G401 (cell line): ENCODE measurements around the gene RND3. TPM values are rescaled to one million over a fixed set of nuclear protein-coding genes. Genes with fewer than 3 reads are reported as not detected.

Experiments used
- DNase-seq: peaks from one replicate; pipeline ENCODE4 v3.0.0-alpha.2; 2015; ENCODE audit warnings: low spot score
- in situ Hi-C: cut with HindIII; loops from 2 replicates; pipeline ENCODE4 v1.10.0; 2016; ENCODE audit warnings: low sequenced_read_pairs, mixed read lengths
- total RNA-seq: library from RNA; depleted of rRNA; stranded (reverse); fragments of >200 nt; shearing (Covaris generic); gene quantifications from 2 replicates; pipeline ENCODE4 v1.2.3, GENCODE V29; 2014

RND3 gene
- total RNA-seq, 1 experiment from 2014 or later, result 277 TPM

DNA sequence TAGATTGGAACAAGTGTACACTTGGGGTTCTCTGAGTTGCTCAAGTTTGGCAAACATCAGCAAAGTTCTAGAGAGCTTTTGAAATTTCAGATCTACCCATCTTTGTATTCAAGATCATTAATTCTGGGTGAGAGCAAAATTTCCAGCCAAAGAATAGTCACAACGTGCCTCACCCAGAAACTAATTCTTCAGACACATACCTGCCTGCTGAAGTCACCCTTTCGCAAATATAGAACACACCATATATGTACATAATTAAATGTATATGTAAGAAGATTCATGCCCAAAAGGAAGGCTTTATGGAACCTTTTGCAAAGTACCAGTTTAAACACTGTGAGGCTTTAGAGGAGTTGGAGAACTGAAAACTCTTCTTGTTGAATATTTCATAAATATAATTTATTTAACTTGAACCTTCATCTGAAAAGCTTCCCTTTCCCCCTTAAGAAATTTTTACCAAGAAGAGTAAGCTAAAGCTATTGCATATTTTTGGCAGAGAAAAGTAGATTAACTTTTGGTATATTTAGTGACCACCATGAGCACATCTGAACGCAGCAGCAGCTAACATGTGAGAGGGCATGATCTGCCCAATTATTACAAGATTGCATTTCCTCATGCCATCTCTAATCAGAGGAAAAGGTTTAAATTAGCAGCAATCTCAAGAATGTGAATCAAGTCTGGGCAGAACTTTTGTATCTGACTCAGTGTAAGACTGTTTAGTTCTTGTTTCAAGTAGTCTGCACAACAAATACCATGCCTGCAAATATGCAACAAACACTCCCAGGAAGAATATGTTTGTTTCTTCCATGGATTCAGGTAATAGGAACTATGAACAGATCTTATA is 8.2 kb downstream of the RND3 start:
- no peak for DNase-seq
- in situ Hi-C loops, result no loop called here

DNA sequence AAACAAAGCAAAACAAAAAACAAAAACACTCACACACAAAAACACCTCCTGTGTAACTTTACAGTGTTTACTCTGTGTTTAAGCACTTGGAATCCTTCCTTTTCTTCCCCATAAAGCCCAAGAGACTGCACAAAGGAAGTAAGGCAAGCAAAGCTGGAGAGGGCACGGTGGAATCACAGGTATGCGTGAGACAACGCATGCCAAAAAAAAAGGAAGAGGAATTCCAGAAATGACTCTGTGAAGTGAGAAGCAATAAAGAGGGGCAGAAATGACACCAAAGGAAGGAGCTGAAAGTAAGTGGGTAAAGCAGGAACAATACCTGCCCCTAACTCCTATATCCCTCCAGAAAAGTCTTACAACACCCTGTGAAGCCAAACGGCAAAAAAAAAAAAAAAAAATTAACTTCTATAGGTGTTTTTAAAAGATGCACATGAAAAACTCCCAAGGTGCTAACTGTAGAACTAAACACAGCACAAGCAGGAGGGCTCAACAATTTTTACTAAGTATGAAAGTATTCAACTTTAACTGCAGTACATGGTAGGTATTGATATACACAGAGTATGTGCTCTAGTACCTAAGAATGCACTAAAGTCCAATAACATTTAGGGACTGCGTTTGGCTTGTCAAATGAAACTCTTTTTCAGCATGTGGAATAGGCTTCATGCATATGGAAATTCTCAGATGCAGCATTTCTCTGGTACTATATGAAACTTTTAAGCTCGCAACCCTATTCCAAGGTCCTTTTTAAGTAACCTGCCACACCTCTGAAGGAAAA is 9.1 kb downstream of the RND3 start:
- in situ Hi-C loops, result no loop called here
- no peak for DNase-seq

DNA sequence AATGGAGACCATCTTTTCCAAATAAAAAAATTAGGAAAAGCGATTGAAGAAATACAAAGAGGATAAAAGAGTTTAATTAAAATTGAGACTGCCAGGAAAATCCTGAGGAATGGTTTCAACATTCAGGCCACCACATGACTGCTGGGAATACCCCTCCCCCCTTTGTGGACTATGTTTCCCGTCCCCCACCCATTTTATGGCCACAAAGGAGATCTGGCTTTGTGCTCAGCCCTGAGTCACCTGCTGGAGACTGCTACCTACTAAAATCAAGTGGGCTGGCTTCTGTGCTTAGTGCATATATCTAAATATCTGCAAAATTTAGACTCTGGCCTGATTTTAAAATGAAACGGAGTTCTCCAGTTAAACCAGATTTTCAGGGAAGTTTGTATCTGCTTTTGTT is 10.1 kb downstream of the RND3 start:
- in situ Hi-C loops, result no loop called here
- DNase-seq, result no peak

DNA sequence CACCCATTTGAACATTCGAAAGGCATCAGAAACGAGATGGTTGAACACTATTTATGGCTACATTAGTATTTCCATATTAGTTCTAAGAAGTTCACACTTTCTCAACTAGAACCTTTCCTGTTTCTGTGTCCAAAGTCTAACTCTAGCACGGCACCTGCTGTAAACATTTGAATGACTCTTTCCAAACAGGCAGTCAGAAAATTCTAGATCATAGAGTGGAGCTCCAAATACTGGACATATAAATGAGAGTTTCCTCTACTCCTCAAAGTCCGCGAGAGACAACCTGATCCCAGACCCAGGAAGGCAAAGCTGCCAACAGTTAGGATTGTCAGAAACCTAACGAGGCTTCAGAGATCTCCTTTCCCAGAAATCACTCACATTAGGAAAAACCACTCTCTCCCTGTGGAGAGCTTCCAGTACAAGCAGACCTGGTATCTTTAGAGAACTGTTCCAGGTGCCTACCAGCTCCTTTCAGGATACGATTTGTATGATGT is 10.6 kb downstream of the RND3 start:
- in situ Hi-C loops, result no loop called here
- no peak for DNase-seq

DNA sequence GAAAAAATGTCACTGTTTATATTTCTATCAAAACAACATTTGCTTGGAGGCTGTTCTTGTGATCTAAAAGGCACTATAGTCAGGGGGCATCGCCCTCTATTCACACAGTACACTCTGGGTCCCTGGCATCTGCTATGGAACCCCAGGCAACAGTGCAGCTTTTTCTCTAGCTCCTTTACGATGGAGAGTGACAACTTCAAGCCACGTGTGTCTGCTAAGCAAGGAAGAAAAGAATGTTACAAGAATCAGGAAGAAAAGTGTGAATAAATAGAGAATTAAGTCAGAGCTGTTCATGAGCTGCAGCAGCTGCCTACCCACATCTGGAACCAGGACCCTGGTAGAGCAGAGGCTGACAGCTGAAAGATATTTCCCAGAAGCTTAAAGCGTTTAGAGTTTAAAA is 11.2 kb downstream of the RND3 start:
- in situ Hi-C loops, result no loop called here
- DNase-seq, result no peak

DNA sequence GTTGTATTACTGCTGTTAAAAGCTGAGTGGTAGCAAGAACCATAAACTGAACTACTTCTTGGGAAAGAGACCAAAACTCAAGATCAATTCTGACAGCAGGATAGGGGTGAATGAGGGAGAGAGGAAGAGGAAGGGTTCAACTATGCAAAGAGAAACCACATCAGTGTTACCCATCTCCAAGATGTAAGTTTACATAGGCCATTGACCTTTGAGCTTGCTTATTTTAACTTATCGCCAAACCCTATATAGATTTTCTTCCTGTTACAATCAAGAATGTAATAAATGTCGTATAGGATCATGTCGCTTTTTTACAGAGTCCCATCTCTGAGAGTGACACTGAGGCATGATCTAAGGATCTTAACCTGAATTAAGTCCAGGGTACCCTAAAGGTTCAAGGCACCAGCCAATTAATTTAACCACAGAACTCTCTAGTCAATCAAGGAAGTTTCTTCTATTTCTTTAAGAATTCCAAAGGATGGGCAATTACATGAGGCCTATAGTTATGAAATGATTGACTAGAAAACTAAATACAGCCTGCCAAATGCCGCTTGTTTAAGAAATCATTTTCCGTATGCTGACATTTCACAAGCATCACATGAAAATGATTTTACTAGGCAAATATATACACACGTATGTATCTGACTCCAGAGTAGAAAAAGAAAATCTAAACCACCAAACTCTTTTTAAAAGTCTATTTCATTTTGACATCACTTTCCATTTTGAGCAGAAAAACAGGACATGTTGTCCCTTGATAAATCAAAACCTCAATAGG is 11.8 kb downstream of the RND3 start:
- in situ Hi-C loops, result no loop called here
- DNase-seq, result no peak

DNA sequence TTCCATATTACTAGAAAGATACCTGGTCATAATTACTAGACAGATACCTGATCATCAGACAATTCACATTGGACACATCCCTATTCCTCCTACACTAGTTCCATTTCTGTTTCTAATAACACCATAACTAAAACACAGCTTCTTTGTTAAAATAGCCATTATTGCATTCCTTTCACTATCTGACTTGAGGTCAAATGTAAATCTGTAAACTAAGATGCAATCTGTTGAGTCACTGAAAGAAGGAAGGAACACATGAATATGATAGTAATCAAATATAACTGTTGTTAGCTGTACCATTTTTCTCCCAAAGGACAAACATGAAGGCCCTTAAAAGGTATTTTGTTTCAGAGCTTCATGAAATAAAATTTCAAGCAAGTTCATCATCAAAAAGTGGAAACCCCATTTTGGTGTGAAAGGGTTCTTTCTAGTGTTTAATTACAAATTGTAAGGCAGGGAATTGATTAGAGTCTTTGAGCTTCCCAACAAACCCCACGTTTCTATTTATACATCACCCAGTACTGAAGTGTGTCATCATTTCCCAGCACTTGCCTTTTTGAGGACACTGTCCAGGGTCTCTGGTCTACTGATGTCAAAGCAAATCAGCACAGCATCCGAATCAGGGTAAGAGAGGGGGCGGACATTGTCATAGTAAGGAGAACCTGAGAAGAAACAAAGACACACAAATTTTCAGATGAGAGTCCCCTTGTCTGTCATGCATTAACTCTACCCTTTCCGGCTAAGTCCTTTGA is 13.0 kb downstream of the RND3 start:
- no peak for DNase-seq
- in situ Hi-C loops, result no loop called here

DNA sequence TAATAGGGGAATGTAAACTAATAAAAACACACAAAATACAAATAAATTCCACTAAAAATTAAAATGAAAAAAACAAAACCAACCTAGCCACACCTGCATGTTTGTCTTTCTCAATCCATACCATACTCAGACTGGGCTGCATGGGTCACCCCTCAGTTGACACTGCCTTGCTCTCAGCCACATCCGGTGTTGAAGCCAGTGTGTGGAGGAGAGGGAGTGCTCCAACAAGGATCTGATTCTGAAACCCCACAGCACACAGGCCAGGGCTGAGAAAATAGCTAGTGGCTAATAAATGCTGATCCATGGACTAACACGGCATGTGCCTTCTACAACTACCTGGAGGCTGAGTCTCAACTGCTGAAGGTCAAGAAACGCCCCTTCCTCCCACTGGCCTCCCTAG is 13.7 kb downstream of the RND3 start:
- no peak for DNase-seq
- in situ Hi-C loops, result no loop called here

DNA sequence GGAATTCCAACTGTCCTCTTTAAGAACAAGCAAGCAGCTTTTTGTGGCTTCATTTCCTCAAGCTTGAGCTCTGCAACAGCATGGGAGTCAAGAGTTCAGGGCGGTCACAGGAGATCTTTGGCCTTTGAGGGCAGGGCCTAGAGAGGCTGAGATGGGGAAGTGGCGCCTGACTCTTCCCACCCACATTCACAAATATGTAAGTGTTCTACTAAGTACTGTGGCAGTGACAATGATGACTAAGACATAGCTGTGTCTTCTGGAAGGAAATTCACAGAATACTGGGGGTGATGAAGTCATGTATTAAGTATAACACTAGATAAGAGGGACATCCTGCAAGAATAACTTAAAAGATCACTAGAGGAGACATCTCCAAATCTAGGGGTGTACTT is 15.0 kb downstream of the RND3 start:
- in situ Hi-C loops, result no loop called here
- DNase-seq, result no peak

DNA sequence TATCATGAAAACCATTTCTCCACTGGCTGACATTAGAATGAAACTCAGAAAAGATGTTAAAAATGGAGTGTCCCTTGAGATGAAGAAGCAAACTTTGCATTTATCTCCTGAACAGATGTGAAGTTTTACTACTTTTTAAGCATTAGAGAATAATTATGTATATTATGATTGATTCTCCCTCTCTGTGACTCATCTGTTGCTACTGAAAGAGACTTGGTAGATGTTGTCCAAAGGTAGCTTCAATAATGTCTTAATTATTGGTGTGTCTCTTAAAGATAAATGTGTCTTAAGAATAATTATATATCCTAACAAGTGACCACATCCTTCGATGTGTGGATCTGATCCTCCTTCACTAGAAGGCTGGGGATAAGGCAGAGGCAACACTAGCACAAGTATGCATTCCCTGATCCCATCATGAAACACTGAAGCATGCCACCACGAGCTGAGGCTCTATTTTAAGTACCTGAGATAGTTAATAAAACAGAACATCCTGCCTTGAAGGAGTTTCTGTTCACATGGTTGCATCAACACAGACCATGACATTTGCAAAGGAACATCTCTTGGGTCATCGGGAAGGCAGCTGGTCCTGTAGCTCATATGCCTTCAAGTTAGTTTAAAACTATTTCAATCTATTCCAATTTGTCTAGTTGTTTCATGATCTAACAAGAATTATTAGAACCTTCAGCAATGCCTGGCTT is 15.5 kb downstream of the RND3 start:
- in situ Hi-C loops, result no loop called here
- no peak for DNase-seq

DNA sequence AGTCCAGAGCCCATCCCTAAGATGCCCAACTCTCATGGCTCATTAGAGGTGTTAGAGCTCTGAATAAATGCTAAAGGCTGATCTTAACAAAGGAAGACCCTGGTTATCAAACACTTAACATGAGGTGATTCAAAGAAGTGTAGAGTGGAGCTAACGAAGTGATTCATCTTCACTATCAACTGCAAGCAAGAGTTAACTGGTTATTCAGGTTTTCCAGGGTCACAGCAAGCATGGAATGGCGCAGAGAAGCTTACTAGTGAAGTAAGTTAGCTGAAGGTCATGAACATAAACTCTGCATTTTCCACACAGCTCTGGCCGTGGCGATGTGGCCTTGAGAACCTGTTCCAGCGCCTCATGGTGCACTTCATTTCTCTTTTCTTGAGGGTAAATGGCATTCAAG is 17.0 kb downstream of the RND3 start:
- in situ Hi-C loops, result no loop called here
- DNase-seq, result no peak

DNA sequence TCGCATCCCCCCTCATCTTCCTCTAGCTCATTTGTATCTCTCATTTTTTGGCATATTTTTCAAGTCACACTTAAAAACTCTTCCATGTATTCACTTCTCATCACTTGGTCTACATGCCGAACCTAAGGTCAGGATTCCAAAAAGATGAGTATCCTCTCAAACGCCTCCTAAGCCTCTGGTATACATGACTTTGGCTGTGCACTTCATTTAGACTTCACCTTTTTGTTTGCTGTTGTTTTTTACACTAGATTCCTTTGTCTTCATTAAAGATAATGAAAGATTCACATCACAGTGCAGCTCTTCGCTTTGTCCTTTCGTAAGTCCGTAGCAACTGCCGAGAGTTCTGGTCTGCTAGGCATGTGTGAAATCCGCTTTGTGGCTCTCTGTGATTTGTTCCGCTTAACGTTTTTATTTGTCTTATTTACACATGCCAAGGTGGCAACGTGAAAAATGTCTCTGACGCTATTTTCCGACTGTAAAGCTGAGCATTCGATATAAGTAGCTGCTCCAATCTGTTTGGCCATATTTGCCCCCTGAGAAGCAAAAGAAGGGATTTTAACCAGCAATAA is 17.7 kb downstream of the RND3 start:
- in situ Hi-C loops, result no loop called here
- no peak for DNase-seq

DNA sequence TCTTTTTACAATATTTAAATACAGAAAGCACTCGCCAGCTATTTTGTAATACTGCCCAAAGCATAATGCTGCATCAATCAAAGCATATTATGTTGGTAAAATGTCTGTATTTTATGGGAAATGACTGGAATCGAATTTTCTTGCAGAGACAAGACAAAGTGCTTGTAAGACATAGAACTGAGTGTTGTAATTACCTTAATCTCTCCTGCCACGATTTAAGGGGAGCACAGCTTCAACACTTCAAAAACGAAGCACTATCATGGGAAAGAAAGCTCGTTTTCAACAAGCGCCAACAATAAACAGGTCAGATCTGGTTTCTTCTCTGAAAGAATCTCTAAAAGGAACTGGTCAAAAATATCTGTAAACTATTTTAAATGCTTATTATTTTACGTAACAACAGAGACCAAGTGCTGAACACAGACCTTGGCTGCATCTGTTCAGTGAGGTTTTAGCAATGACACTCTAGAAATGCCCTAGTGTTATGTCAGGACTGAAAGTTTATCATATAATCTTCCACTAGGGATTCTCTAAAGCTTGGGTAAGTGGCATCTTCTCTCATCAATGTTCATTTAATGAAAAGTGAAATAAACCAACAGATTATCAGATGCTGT is 19.0 kb downstream of the RND3 start:
- in situ Hi-C loops, result no loop called here
- DNase-seq, result no peak

DNA sequence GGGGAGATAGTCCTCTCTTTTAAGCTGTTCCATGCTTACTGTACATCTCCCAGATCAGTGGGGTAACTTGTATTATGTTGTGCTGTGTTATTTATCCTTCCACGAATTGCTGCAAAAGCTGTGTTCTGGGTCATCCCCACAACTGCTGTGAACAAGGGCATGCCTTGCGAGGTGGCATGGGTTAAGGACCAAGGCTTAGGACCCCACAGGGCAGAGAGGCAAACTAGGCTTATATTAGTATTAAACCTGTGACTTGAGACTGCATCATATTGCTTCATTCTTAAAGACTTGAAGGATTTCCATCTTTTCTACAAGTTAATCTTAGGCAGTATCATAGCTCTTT is 19.9 kb downstream of the RND3 start:
- in situ Hi-C loops, result no loop called here
- DNase-seq, result no peak

DNA sequence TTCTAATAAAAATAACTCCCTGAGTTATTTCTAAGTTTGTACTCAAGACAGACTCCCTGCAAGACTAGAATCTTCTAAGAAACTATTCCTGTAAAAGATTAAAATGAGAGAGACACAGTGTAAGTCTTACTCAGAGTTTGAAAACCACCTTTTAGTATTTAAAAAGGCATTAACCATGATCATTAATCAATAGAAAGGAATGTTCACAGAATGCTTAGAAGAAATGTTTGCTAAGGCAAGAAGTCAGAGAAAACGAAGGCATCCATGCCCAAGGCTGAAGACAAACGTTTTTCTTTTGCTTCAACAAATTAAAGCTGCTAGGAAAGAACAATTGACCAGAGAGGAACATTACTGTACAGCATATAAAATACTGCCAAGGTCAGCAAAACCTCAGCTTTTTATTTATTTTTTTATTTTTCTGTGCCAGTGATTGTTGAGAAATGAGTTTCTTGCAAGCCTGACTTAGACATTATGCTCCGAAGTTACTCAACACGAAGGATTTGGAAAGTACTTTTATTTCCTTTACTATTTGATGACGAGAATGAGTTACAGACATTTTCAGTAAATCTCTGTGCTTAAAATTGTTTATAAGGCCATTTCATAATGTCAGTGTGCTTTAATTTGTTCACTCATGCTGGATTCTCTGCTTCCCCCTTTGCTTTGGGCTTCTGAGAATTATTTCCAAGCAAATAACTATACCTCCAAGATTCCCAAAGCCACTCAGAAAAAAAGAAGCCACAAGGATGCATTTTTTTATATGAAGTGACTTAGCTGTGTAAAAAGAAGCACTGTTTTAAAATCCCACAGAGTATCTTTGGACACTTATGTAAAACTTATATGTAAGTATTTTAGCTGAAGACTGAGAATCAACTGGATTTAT is 20.5 kb downstream of the RND3 start:
- in situ Hi-C loops, result no loop called here
- peak; percentile 58 for DNase-seq

DNA sequence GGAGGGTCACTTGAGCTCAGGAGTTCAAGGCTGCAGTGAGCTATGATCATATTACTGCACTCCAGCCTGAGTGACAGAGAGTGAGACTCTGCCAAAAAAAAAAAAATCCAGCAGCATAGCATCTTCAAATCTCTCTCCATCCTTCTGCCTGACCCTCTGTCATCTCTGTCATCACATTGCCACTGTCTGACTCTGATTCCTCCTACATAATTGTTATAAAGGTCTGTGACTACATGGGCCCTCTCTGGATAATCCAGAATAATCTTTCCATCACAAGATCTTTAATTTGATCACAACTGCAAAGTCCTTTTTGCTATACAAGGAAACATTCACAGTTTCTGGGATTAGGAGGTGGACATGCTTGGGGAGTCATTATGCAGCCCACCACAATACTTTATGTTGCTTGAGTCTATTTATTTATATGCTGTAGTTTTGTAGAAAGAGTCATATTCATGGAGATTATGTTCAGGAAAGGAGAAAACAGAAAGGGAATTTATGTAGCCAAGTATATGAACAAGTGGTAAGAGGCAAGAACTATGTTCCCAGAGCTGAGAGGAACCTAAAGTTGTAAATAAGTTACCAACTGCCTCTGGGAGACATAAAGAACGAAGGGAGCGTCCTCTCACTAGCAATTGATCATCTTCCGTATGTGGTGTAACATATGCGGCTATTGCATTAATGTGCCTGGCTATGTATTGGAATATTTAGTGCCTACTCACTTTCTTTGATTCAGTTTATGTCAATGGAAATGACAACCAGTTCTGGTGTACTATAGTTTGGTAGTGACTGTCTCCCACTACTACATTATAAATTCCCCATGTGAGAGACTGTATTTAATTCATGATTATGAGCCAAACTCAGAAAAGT is 21.5 kb downstream of the RND3 start:
- no peak for DNase-seq
- in situ Hi-C loops, result no loop called here
